NCI-H1436 (cell line): ENCODE results near the gene HAND2.

Experiments
- DNase-seq: peaks from one replicate; lab custom pipeline; 2025; lab: John Stamatoyannopoulos, UW

Gene HAND2

DNA sequence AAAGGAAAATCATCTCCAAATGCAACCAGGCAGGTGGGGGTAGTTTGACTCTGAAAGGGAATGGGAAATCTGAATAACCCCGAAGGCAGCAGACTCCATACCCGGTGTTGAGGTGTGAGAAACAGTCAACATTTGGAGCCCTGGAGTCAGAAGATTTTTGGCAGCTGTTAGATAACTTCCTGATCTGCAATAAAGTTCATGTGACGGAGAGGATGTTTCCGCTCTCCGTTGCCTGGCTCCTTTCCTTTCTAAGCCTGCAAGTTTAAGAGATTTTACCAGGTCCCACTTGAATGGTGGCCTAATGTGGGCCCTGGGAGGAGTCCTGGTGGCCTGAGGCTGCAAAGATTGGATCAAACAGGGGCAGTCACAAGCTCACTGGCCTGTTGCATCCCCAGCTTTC lies 27.7 kb downstream of the HAND2 start:
- DNase-seq: no peak

DNA sequence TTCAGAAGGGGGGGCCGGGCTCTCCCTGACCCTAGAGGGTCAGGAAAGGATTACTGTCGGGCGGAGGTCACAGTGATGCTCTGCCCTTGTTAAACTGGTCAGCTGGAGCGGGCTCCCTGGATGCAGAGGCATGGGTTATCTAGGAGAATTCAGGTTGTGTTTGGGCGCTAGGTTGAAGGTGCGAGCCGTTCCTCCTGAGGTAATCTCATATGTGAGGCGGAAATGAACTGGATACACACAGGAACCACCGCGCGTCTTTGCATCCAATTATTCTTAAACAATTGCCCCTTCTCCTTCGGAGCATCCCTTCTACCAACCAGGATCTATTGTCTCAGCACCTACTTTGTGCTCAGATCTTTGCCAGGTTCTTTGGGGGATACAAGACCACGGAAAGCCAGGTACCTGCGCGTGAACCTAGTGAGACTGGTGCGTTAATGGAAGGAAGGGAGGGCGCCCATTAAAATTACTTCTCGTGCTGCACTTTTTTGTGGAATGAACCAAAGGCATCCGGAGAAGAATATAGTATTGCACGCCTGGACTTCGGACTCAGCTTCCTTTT lies 28.4 kb downstream of the HAND2 start:
- DNase-seq: no peak

DNA sequence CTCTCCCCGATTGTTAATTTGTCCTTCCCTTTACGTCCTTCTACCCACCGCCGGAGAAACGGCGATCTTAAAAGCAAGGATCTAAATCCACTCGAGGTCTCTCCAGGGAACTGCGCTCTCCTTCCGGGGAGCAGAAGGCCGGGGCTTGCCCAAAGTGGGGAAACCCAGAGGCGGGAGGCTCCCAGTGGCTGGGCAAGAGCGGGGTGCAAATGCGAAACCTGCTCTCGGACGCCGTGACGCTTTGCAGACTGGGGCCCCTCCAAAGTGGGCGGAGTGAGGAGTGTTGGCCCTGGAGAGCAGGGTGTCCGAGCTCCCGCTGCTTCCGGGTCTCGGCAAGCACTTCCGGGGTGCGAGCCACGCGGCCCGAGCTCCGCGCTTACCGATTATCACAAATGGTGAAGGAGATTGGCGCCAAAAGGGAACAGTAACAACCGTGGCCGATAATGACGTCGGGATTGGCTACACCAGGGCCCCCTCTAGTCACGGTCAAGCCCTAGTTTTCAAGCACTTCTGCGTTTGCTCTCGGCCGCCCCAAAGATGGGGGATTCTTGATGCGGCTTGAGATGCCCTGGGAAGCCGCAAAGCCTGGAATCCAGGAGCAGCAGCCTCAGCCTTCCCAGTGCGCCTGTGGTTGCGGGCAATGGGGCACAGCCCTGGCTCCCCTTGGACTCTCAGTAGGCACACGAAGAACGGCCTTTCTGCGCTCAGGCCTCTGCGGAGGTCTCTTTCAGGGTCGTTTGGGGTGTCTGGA lies 29.0 kb downstream of the HAND2 start:
- no peak for DNase-seq

DNA sequence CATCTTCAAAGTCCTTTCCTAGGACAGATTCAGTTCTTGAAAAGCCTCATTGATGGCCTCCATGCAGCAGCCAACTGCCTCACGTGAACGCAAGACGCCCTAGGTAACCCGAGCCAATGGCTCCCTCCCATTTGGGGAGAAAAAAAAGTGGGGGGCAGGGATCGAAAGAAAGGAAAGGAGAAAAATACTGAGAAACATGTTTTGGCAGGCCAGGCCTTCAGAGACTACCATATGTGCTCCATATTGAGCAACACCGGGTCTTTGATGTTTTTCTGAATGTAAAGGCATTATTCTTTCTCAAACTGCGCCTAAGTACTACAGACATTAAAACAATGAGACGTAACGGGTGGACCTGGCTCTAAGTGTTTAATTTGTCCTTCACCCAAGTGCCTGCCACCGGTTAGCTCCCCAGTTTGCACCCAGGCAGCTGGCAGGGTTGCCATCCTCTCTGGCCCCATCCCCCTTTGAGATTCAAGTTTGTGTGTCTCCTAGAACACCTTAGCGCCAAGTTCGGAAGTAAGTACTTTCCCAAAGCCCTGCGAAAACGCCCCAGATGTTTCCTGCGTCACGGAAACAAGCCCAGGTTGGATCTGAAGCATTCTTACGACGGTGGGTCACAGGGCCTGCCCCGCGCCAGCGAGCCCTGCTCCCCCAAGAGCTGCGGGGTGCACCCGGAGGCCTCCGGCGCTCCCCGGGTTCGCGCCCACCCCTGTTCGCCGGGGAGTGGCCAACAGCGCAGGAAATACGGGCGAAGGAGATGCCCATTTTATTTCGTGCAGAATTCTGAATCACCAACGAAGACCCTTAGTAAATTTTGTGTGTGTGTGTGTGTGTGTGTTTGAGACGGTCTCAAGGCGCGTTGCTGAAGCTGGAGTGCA lies 30.1 kb downstream of the HAND2 start:
- no peak for DNase-seq

DNA sequence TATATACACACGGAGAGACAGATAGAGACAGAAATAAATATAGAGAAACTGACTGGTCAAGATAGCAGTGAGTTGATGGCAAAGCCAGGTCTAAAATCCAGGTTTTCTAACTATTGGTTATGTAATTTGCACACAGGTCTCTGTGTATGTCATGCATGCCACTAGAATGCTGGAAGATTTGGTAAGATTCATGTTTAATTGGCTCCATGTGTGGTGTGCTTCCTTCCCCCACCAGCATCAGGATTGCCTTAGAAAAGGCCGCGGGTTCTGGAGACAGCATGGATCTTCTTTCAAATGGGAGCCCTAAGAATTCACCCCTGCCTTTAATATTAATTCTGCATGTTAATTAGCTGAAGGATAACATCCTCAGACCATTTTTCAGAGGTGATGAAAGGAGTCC lies 31.3 kb downstream of the HAND2 start:
- no peak for DNase-seq

DNA sequence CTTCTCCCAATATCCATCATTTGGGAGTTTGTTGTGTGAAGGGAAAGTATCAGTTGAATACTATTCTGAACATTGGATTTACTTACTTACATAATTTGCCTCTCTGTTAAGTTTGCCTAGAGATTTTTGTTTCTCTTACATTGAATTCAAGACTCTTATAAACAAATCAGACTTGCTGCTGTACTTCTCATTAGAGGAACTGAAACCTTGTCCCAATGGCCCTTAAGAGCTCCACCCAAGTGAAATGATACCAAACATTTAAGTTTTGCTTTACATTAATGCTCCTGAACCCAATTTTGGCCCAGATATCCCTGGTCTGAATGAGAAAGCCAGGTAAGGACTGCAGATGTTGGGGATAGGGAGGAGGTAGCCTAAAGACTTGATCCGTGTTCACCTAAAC lies 32.0 kb downstream of the HAND2 start:
- no peak for DNase-seq

DNA sequence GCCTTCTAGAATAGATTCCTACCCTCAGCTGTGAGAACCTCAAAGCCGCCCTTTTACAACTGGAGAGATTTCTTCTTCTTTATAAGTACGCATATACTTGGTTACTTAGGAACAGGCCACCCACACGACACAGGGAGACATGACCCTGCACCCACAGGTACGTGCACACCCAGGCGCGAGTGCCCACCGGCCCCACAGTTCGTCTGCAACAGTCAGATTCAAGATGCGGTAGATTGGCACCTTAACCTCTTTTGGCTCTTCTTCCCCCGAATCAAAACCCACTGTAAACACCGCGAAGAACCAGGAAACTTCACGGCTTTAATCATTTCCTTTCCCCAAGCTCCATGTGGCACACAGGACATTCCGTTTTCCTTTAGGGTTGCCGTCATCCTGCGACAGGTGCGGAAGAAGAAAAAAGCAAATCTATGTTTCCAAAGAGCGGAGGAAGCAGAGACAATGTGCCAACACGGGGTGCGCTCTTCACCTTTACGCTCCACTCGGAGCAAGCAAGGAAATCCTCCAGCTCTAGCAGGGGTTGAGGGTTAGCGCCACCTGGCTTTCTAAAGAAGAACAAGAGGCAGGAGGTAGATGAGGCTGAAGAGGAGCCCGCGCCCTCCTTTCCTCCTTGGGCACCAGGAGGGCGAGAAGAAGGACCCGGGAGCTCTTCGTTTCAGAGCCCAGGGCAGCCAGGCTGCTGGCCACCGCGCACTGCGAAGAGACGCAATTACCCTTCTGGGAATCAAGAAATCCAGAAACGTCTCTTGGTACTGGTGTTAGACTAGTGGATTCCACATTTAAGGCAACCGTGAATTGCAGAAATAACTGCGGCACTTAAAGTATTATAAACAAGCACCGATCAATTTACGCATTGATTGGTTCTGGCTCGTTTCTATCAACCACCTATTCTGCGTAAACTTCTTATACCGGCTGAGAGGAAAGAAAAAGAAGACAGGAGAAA lies 35.7 kb downstream of the HAND2 start:
- peak; percentile 83 for DNase-seq

DNA sequence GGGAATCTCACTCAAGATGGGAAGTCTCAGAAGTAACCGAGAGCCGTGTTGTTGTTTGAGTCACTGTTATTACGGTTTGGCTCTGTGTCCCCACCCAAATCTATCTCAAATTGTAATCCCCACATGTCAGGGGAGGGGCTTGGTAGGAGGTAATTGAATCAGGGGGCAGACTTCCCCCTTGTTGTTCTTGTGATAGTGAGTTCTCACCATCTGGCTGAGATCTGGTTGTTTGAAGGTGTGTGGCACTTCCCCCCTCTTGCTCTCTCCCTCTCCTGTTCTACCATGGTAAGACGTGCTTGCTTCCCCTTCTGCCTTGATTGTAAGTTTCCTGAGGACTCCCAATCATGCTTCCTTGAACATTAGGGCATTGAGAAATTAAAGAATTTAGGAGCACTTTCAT lies 37.0 kb downstream of the HAND2 start:
- DNase-seq: no peak

DNA sequence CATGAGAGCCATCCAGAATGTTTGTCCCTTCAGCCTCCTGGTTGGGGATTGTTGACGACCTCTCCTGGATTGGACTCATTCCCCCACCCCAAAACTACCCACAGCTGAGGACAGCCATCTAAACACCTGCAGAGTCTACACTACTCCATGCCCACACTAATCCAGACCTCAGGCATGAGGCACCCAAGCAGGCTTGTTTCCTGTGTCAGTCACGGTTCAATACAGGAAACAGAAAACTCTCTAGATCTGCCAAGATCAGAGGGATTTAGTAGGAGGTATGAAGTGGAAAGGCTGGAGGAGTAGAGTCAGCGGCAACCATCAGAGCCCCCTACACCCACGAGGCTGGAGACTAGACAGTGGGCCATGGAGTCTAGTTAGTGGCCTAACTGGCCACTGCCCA lies 37.7 kb downstream of the HAND2 start:
- no peak for DNase-seq

DNA sequence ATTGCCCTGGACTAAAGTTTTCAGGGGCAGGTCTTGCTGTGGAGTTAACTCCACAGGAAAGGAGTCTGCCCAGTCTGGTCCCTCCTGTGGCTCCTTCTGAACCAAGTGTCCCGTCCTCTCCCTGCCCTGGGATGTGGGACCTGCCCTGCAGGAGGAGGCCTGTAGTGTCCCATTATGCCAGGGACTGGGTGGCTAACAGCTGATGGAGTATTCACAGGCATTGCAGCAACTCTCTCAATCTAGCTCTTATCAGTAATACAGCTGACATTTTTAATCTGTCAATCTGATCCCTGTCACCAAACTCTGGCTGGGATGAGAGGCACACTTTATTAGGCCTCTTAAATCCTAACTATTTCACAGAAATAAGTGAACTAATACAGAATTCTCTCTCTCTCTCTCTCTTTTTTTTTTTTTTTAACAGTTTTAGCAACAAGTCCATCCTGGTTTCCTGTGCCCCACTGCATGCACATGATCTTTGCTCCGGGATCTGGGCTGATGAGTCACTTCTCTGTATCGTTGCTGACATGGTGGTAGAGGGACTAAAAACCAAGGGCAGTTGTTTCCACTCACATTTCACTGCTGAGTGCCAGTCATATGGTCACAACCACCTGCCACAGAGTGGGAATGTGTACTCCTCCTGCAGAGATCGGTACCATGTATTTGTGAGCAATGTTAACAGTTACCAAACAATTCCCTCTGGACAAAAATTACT lies 39.1 kb downstream of the HAND2 start:
- DNase-seq: no peak

DNA sequence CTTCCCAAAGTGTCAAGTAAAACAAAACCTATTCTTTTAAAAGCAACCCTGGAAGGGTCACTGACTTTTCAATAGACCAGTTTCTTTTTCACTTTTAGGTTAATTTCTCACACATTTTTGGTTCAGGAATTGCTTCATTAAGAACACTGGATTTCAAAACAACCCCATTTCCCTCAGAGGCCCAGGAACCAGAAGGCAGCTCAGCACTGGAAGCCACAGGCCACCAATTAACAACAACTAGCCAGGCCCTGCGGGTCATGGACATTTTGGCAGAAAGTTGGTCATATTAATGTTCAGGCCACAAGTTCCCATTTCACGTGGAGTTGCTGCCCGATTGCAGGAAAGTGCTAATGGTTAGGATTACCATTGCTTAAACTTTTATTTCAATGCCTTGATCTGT lies 39.8 kb downstream of the HAND2 start:
- DNase-seq: no peak

DNA sequence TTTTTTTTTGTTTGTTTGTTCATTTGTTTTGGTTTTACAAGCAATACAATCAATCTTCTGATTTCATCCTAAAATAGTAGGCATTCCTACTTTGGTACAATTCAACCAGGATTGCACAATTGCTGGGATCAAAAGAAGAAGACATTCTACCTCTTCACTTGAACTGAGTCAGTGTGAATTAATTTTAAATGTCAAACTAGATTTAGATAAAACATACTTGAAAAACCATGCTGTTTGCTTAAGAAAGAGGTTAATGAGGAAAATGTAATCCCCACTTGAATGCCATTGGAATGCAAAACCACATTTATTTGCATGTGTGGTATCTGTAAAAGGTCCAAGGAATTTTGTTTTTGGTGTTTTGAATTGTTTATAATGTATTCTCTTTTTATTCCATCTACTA lies 40.5 kb downstream of the HAND2 start:
- no peak for DNase-seq

DNA sequence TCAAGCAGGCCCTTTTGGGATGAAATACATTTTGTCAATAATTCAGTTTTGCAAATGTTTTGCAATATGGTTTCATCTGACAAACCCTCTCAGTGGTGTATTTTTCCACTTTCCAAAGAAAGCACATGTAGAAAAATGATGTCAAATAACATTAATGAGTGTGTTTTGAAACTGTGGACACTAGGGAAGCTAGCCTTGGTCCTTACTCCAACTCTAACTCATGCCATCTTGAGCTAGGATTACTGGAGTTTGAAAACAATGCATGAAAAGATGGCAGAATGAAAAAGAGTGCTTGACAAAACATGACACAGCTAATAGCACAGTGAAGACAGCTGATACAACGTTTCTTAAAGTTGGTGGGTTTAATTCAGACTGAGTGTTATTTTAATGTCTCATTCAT lies 41.4 kb downstream of the HAND2 start:
- no peak for DNase-seq

DNA sequence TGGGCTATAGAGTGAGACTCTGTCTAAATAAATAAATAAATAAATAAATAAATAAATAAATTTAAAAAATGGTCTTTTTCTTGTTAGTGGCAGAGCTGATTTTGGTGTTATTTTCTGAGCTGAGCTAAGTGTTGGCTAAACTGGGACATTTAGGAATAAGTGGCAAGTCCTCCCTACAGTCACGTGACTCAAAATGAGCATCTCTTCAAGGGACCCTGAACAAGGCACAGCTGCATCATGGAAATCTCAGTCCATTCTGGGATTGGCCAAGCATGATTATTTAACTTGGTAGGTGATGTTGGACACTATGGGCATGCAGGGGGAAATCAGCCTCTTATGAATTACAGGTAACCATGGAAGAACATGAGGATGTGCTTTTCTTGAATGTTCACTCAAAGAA lies 42.0 kb downstream of the HAND2 start:
- no peak for DNase-seq

DNA sequence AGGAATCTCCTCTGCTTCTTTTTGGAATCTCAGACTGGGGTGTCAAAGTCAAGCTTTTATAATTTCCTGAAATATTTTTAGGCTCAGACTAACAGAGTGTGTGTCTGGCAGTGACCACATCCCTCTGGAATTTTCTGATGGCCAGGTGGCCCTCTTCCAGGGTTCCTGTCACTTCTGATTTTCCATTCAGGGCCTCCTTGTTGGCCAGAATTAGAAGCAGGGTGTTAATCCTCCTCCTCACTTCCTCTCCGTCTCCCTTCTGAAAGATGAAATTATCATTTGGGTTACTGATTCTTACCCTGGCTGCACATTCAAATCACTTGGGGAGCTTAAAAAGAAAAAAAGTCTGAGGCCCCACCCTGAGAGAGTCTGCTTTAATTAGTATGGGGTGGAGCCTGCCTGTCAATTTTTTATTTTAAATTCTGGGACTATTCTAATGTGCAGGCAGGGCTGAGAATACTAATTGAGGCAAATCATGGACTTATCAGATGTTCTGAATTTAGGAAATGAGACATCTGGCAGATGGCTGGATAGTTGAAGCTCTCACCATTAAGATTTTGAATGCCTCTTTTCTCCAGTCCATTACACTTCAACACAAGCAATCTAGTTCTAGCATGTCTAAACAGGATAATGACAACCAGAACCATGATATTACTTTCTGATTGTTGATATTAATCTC lies 43.2 kb downstream of the HAND2 start:
- DNase-seq: peak; percentile 5

DNA sequence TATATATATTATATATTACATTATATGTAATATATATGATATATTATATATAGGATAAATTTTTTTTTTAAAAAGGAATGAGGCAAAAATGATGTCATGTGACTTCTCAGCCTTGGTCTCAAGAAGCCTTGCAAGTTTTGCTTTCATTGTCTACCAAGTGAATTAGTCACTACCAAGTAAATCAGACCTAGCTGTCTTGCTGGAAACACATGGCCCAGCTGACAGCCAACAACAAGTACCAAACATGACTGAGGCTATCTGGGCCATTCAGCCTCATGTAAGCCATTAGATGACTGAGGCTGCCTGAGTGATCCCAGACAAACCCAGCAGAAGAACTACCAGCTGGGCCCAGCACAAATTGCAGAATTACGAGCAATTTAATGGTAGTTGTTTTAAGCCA lies 44.9 kb downstream of the HAND2 start:
- DNase-seq: no peak

DNA sequence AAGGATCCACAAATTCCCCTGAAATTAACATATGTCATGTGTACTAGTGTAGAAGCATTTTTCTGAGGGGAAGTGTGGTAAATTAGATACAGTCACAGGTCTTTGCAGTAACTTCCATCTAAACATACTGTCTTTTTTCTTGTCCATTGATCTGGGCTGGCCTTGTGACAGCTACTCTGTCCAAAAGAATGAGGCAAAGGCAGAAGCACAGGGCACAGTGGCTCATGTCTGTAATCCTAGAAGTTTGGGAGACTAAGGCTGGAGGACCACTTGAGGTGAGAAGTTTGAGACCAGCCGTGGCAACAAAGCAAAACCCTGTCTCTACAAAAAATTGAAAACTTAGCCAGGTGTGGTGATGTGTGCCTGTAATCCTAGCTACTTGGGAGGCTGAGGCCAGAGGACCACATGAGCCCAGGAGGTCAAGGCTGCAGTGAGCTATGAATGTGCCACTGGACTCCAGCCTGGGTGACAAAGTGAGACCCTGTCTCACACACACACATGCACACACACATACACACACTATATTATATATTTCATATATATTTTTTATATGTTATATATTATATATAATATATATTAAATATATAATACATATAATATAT lies 47.6 kb downstream of the HAND2 start:
- DNase-seq: no peak

DNA sequence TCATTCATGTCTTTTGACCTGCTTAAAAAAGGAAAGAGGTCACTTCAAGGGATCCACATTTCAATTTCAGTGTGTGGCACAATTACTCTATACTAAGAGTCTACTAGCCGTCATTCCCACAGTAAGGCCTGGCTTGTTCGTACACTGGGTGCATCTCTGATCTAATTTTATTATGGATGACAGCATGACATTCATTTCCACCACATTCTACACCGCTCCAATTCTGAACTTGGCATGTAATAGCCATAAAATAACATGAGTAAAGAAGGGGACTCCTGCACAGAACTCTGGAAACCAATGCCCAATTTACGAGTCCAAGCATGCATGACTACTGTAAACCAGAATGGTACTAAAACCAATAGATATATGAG lies 51.1 kb downstream of the HAND2 start:
- no peak for DNase-seq

DNA sequence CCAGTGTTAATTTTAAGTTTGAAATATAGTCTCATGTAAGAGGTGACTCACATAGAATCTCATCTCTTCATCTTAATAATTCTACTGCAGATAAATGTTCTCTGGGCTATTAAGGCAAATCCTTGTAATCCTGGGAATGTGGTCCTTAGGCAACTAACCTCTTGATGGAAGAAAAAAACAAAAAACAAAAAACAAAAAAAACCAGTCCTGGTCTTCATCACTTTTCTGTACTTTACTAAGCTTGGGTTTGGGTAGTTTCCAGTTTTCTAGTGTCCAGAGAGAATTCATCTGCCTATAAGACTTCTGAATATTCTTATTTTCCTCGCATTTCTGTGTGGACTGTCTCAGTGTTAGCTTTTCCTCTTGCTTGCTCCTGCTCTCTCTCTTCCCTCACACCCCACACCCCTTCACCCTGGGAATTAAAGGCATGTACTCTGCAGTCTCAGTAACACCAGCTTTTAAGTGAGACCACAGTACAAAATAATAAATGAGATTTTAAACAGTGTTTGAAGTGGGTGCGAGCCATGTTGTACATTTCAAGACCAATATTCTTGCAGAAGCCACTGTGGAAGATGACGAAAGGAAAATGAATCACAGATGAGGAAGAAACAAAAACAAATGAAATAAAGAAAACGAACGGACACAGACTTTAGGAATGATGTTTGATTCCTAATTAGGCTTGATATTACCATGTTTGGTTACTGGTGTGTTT lies 51.7 kb downstream of the HAND2 start:
- DNase-seq: no peak

DNA sequence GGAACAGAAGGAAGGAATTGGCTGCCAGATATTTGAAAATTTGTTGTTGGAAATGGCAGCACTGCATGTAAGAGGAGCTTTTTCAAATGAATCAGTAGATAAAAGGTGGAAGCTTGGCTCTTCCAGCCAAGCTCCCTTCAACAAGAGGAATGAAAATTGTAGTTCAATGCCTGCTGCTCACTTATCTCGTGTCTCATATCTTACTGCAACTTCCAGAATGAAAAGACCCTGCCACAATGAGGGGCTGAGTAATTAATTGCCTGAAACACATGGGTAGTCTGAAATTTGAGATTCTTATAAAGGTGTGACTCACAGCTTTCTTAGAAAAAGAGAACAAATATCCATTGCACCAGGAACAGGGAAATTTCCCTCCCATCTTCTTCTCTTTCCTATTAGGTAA lies 53.0 kb downstream of the HAND2 start:
- no peak for DNase-seq
